Neural cell (in vitro differentiated cells): ENCODE data around the gene BRIP1. TPM values are rescaled to one million over a fixed set of nuclear protein-coding genes. Genes with fewer than 3 reads are reported as not detected.

Experiments used
- polyA plus RNA-seq: library from polyadenylated mRNA; depleted of rRNA; stranded (reverse); fragments of >200 nt; gene quantifications from 2 replicates; pipeline ENCODE4 v1.2.3, GENCODE V29; 2014
- small RNA-seq, 3 experiments: library from RNA; depleted of rRNA; stranded (forward); fragments of <200 nt; gene quantifications; one replicate each; pipeline ENCODE3, GENCODE V24; 2012

Gene BRIP1
- polyA plus RNA-seq, 1 donor from 2014 or later, result 0.47 TPM

Small RNA genes lying within 50 kb of the gene (small RNA-seq; reads per million reads assigned to genes)
- gene RF00019, result 0 to 1.2 (median 0) reads per million in 3 experiments

Other genes with a start within 250 kb of the BRIP1 start
- gene INTS2, start 64.5 kb upstream of the BRIP1 start, polyA plus RNA-seq, result 17.3 and 23.7 TPM in 2 replicates
- 20.5 and 22.6 TPM in 2 replicates for gene MED13, start 201.8 kb upstream of the BRIP1 start, polyA plus RNA-seq